CD4-positive, alpha-beta T cell (primary cell): ENCODE data around the gene B9D1. TPM values are rescaled to one million over a fixed set of nuclear protein-coding genes. Genes with fewer than 3 reads are reported as not detected.

Source experiments
- ATAC-seq: fragments of 200-7000 bp; cut with Tn5 transposase; one replicate; pipeline ENCODE4 v1.10.0; 2022; ENCODE audit warnings: mild to moderate bottlenecking; ENCODE audit not compliant: poor library complexity
- CTCF ChIA-PET: fragments of 350-600 bp; sonication (Branson Sonifier 250); formaldehyde crosslinking; loops from one replicate; lab custom pipeline; 2021; ENCODE audit warnings: antibody characterized with exemption, inconsistent platforms; lab: Charles Lee
- POLR2A ChIA-PET: fragments of 350-600 bp; sonication (Branson Sonifier 250); formaldehyde crosslinking; loops from one replicate; lab custom pipeline; 2021; ENCODE audit warnings: antibody characterized with exemption, inconsistent platforms; lab: Charles Lee
- DNase-seq, 14 experiments: peaks; one replicate each; pipeline ENCODE4 v3.0.0-alpha.2; 2013 to 2020; ENCODE audit warnings: mixed read lengths in 2 of 14
- H3K27ac ChIP-seq, 2 donors: one replicate each; pipeline versions ENCODE4 v1.5.1 to v1.7.0; 2013; ENCODE audit warnings: low read length in 2 of 2, low read depth in 1 of 2, mild to moderate bottlenecking in 1 of 2
- H3K27me3 ChIP-seq, 2 experiments: 1 replicate in 1 of 2; 2 replicates in 1 of 2; pipeline versions ENCODE4 v1.6.1 to v1.7.0; 2013; ENCODE audit warnings: low read length in 2 of 2, control low read depth in 1 of 2, mild to moderate bottlenecking in 1 of 2, moderate library complexity in 1 of 2; ENCODE audit not compliant: insufficient read depth in 2 of 2, control insufficient read depth in 1 of 2
- H3K36me3 ChIP-seq: one replicate; pipeline ENCODE4 v1.6.1; 2013; ENCODE audit warnings: low read length, control low read depth; ENCODE audit not compliant: insufficient read depth
- H3K4me1 ChIP-seq: one replicate; pipeline ENCODE4 v1.6.1; 2013; ENCODE audit warnings: low read length, control low read depth; ENCODE audit not compliant: insufficient read depth
- H3K4me3 ChIP-seq: one replicate; pipeline ENCODE4 v1.5.1; 2013; ENCODE audit warnings: mild to moderate bottlenecking, low read length, moderate library complexity
- H3K9me3 ChIP-seq, 2 experiments: 1 replicate in 1 of 2; 2 replicates in 1 of 2; pipeline versions ENCODE4 v1.6.1 to v1.7.0; 2013; ENCODE audit warnings: low read length in 2 of 2, mild to moderate bottlenecking in 2 of 2, control low read depth in 1 of 2, moderate library complexity in 1 of 2; ENCODE audit not compliant: control insufficient read depth in 1 of 2, insufficient read depth in 1 of 2
- H3K27ac Mint-ChIP-seq: one replicate; pipeline ENCODE4 v1.8.0; 2020; ENCODE audit warnings: mixed read lengths
- H3K27me3 Mint-ChIP-seq: one replicate; pipeline ENCODE4 v1.8.0; 2021; ENCODE audit warnings: mixed read lengths
- H3K36me3 Mint-ChIP-seq: one replicate; pipeline ENCODE4 v1.8.0; 2021; ENCODE audit warnings: low read depth, mixed read lengths
- H3K4me1 Mint-ChIP-seq: one replicate; pipeline ENCODE4 v1.8.0; 2021; ENCODE audit warnings: low read depth, mixed read lengths
- H3K4me3 Mint-ChIP-seq: one replicate; pipeline ENCODE4 v1.8.0; 2020; ENCODE audit warnings: mild to moderate bottlenecking, mixed read lengths
- H3K9me3 Mint-ChIP-seq: one replicate; pipeline ENCODE4 v1.8.0; 2020; ENCODE audit warnings: mixed read lengths
- CTCF ChIP-seq: fragments of 200-600 bp; IDR thresholded peaks from one replicate; pipeline ENCODE4 v1.8.0; 2022; ENCODE audit warnings: antibody characterized with exemption, mild to moderate bottlenecking
- intact Hi-C, 2 experiments: fragments of 100-400 bp; cut with DNase I in 1 of 2; cut with micrococcal nuclease in 1 of 2; formaldehyde crosslinking; loops; one replicate each; pipeline versions ENCODE4 v1.15.1 to v1.9.0; 2023 to 2025; cut with DNase I, micrococcal nuclease
- total RNA-seq, 174 experiments: library from RNA in 2 of 174; stranded (reverse) in 2 of 174; gene quantifications; one replicate each; pipeline ENCODE4 v1.2.3 and lab custom pipeline; 2021 to 2026

B9D1 gene
- total RNA-seq, 2 experiments from 2014 or later, result 0.66 to 0.73 TPM

GRCh38 chr17:19379361-19380065 lies 17.0 kb upstream of the B9D1 start:
- H3K27me3 Mint-ChIP-seq, result no peaks in the 10 kb centered on the region
- peak overlapping the region; percentile 90 for H3K27ac Mint-ChIP-seq
- H3K4me3 ChIP-seq, result peak overlapping the region; percentile 100
- no peak for TF ChIP-seq CTCF
- no peak overlapping the region for H3K27ac ChIP-seq
- ATAC-seq, result no peak
- peaks cover 51% of the 10 kb centered on the region for H3K36me3 Mint-ChIP-seq
- H3K4me1 ChIP-seq, result peaks cover 27% of the 10 kb centered on the region
- ChIA-PET POLR2A (interaction anchor here (2.5 kb wide), 1 partner anchor 17 kb away, joined by 58 read pairs; the partner anchor contains the start of gene B9D1), CTCF (interaction anchor here (1.5 kb wide), 1 partner anchor 17 kb away, joined by 5 read pairs; the partner anchor contains the start of gene B9D1)
- intact Hi-C loops, result loop anchor here (5.0 kb wide), 5 partner anchors 68 to 393 kb away; partner anchors contain the start of gene ALDH3A2 (in 1 of the 2)
- no peaks in the 10 kb centered on the region for H3K9me3 Mint-ChIP-seq
- peak overlapping the region; percentile 100 for H3K4me3 Mint-ChIP-seq
- H3K27me3 ChIP-seq, result no peaks in the 10 kb centered on the region
- H3K9me3 ChIP-seq, result peaks cover 0 to 5% of the 10 kb centered on the region in 2 experiments
- peaks cover 31% of the 10 kb centered on the region for H3K36me3 ChIP-seq
- peaks cover 11% of the 10 kb centered on the region for H3K4me1 Mint-ChIP-seq
- DNase-seq, result peak in 1 of 14 experiments; percentile 10

GRCh38 chr17:19378416-19379360 lies 16.2 kb upstream of the B9D1 start, which contains the start of gene MAPK7:
MAPK7 (plus strand) TSS chr17:19378498; CDS start chr17:19378901, 403 bp downstream.
- intact Hi-C loops, result loop anchor here (1.0 to 5.0 kb wide), 6 partner anchors 16 to 394 kb away; partner anchors contain the start of genes ALDH3A2 (in 1 of the 2) and B9D1 (in 1 of the 2)
- Histone ChIP-seq H3K27ac (peak within 1 kb of the TSS; percentile 75 to 93), H3K4me1 (peaks cover 27% of the 10 kb centered on the region), H3K9me3 (peaks cover 0 to 5% of the 10 kb centered on the region in 2 experiments), H3K27me3 (no peaks in the 10 kb centered on the region), H3K36me3 (peaks cover 26% of the 10 kb centered on the region), H3K4me3 (peak within 1 kb of the TSS; percentile 100)
- peak within 1 kb of the TSS; percentile 90 for H3K27ac Mint-ChIP-seq
- H3K9me3 Mint-ChIP-seq, result no peaks in the 10 kb centered on the region
- DNase-seq (no peak), ATAC-seq (peak; percentile 9)
- H3K4me1 Mint-ChIP-seq, result peaks cover 11% of the 10 kb centered on the region
- peaks cover 44% of the 10 kb centered on the region for H3K36me3 Mint-ChIP-seq
- POLR2A ChIA-PET, result interaction anchor here (1.3 to 2.5 kb wide), 11 partner anchors 10 to 1194 kb away, joined by 5 to 58 read pairs (median 15); partner anchors contain the start of genes AKAP10, ALDH3A2, ALKBH5 and B9D1
- no peak for TF ChIP-seq CTCF
- CTCF ChIA-PET, result interaction anchor here (0.8 to 1.9 kb wide), 3 partner anchors 16 to 68 kb away, joined by 5 to 62 read pairs (median 5); partner anchors contain the start of gene B9D1
- no peaks in the 10 kb centered on the region for H3K27me3 Mint-ChIP-seq
- H3K4me3 Mint-ChIP-seq, result peak within 1 kb of the TSS; percentile 100
